Liver (tissue), 3 donors: ENCODE results near the gene CNTN5.

Source experiments
- ATF3 ChIP-seq: IDR thresholded peaks from 2 replicates; pipeline ENCODE4 v1.6.1; 2016; ENCODE audit warnings: antibody characterized with exemption
- CTCF ChIP-seq: fragments of 150-350 bp; IDR thresholded peaks from 2 replicates; pipeline ENCODE4 v1.5.1; 2017; ENCODE audit warnings: improper control_type of control experiment, low read depth, low read length; ENCODE audit not compliant: missing input control
- EGR1 ChIP-seq, 2 donors: IDR thresholded peaks; 2 replicates each; pipeline ENCODE4 v1.6.1; 2016 to 2018; ENCODE audit warnings: antibody characterized with exemption in 2 of 2, low read depth in 2 of 2
- FOXA2 ChIP-seq: IDR thresholded peaks from 2 replicates; pipeline ENCODE4 v1.6.1; 2016; ENCODE audit warnings: antibody characterized with exemption
- GABPA ChIP-seq, 2 donors: IDR thresholded peaks in 1 of 2; conservative IDR thresholded peaks in 1 of 2; 2 replicates each; pipeline ENCODE4 v1.6.1; 2016; ENCODE audit warnings: antibody characterized with exemption in 2 of 2, mild to moderate bottlenecking in 1 of 2, moderate library complexity in 1 of 2
- HNF4A ChIP-seq, 2 donors: conservative IDR thresholded peaks; 2 replicates each; pipeline ENCODE4 v1.6.1; 2016; ENCODE audit warnings: antibody characterized with exemption in 2 of 2, mild to moderate bottlenecking in 2 of 2
- HNF4G ChIP-seq: IDR thresholded peaks from 2 replicates; pipeline ENCODE4 v1.6.1; 2016; ENCODE audit warnings: antibody characterized with exemption
- JUND ChIP-seq, 2 donors: IDR thresholded peaks; 2 replicates each; pipeline ENCODE4 v1.6.1; 2016; ENCODE audit warnings: antibody characterized with exemption in 2 of 2
- MAX ChIP-seq: IDR thresholded peaks from 2 replicates; pipeline ENCODE4 v1.6.1; 2016; ENCODE audit warnings: antibody characterized with exemption
- RAD21 ChIP-seq, 2 donors: IDR thresholded peaks; 2 replicates each; pipeline ENCODE4 v1.6.1; 2016; ENCODE audit warnings: antibody characterized with exemption in 2 of 2, mild to moderate bottlenecking in 2 of 2
- REST ChIP-seq: IDR thresholded peaks from 2 replicates; pipeline ENCODE4 v1.6.1; 2016; ENCODE audit warnings: antibody characterized with exemption, mild to moderate bottlenecking
- RXRA ChIP-seq, 2 donors: IDR thresholded peaks; 2 replicates each; pipeline ENCODE4 v1.6.1; 2017 to 2018; ENCODE audit warnings: antibody characterized with exemption in 2 of 2, mild to moderate bottlenecking in 1 of 2
- SP1 ChIP-seq: IDR thresholded peaks from 2 replicates; pipeline ENCODE4 v1.6.1; 2018; ENCODE audit warnings: antibody characterized with exemption, mild to moderate bottlenecking
- ZBTB33 ChIP-seq: IDR thresholded peaks from 2 replicates; pipeline ENCODE4 v1.6.1; 2016; ENCODE audit warnings: antibody characterized with exemption
- donor health status: healthy.
- donor health status: healthy.

- no peak for TF ChIP-seq CTCF
- TF ChIP-seq FOXA2: no peak
- TF ChIP-seq RAD21 (IDR thresholded peaks at IDR 0.05): no peak
- no peak for TF ChIP-seq GABPA (IDR thresholded peaks at IDR 0.05 in 1 of 2, conservative IDR thresholded peaks at IDR 0.05 in 1 of 2)
- TF ChIP-seq MAX: no peak
- no peak for TF ChIP-seq REST
- TF ChIP-seq JUND (IDR thresholded peaks at IDR 0.05): no peak
- no peak for TF ChIP-seq HNF4A (conservative IDR thresholded peaks at IDR 0.05)
- no peak for TF ChIP-seq RXRA (IDR thresholded peaks at IDR 0.05)
- TF ChIP-seq ZBTB33: no peak
- no peak for TF ChIP-seq EGR1 (IDR thresholded peaks at IDR 0.05; ENCODE audit: low read depth in 2 of 2)
- no peak for TF ChIP-seq SP1
- no peak for TF ChIP-seq ATF3
- TF ChIP-seq HNF4G: no peak
These were observed 609.9 kb downstream of the CNTN5 start for GRCh38 chr11:99630629-99631028.
